Fibroblast of gingiva (primary cell): ENCODE results near the gene CORO2A.
A peak's percentile ranks its signal among the peaks of the same experiment; 100 is the strongest.
"Not testable (repeated sequence)": the region's sequence is repeated elsewhere in the genome, so short reads cannot be mapped to it uniquely, and the experiment has no call there.

Experiments
- DNase-seq: peaks from one replicate; pipeline ENCODE4 v3.0.0-alpha.2; 2011; ENCODE audit warnings: low read depth

Gene CORO2A

DNA sequence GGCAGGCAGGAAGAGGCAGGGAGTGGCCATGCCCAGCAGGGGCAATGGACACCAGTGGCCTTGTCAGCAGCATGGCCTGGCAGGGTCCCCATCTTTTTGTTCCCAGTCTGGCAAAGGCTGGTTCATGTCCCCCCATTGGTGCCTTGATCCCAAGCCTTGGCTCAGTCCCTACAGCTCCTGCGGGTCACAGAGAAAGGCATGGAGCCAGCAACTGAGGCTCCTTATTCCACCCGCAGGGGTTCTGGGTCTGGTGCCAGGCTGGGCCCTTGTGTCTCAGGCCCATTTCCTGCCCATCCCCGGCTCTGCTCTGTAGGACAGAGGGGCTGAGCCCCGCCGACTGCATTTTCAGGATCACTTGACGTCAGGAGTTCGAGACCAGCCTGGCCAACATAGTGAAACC lies 87.4 kb downstream of the CORO2A start:
- no peak for DNase-seq

DNA sequence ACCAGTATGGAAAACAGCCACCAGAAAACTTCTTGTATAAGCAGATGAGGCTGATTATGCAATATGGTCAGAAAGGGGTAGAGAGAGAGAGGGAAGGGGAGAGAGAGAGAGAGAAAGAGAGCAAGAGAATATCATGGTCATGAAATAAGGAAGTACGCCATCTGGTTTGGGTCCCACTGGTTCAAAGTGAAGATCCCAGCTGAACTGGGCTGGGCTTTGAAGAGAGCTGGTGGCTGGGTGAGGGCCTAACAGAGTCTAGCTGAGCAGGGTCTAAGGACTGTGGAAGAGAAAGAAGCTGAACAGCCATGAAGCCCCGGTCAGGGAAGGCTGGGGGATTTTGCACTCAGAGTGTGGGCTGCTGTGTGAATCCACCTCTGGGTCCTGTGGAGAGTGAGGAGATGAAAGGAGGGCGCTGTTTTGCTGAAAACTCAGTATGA lies 88.0 kb downstream of the CORO2A start:
- no peak for DNase-seq

DNA sequence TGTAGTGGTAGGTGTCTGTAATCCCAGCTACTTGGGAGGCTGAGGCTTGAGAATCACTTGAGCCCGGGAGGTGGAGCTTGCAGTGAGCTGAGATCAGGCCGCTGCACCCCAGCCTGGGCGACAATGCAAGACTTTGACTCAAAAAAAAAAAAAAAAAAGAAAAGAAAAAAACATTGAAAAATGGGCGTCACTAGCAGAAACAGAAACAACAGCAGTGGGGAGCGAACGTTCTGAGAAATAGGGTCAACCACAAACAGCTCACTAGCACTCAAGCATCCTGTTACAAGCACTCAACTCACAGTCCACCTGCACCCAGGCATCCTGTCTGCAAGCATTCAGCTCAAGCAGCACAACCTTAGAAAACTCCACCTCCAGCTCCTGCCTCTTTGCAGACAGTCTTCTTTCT lies 90.6 kb downstream of the CORO2A start:
- no peak for DNase-seq

DNA sequence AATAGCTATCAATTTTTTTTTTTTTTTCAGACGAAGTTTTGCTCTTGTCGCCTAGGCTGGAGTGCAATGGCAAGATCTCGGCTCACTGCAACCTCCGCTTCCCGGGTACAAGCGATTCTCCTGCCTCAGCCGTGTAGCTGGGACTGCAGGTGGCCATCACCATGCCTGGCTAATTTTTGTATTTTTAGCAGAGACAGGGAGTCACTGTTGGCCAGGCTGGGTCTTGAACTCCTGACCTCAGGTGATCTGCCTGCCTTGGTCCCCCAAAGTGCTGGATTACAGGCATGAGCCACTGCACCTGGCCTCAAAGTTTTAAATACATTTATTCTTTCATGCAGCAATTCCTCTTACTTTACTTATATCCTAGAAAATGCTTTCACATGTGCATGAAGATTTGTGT lies 91.0 kb downstream of the CORO2A start:
- DNase-seq = no peak

DNA sequence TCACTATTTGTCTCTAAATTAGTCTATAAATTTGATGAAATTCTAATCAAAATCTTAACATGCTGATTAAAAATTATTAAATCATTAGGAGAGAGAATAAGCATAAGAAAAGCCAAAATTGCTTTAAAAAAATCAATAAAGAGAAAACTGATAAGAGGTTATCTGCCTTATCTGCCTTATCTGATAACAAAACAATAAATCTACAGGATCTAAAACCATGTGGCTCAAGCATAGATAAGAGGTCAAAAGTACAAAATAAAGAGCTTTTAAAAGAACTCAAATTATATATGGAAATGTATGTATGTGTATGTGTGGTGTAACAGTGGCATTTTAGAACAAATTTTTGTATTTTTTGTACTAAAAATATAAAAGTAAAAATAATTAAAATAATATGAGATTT lies 92.0 kb downstream of the CORO2A start:
- no peak for DNase-seq

DNA sequence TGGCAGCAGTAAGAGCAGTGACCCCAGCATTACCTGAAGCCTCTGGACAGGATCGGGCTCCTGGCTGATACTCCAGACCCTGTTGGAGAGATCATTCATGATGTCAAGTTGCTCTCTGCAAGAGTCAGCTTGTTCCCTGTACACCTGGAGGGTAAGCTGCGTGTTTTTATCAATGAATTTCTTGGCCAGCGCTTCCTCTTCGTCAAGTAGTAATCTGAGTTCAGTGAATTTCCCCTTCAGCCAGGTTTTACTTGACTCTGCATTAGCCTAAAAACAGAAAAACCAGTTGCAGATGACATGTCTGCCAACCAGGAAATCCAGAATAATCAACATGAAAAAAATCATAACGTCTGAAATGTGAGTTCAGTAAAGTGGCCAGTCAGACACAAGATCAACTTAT lies 92.5 kb downstream of the CORO2A start:
- no peak for DNase-seq

DNA sequence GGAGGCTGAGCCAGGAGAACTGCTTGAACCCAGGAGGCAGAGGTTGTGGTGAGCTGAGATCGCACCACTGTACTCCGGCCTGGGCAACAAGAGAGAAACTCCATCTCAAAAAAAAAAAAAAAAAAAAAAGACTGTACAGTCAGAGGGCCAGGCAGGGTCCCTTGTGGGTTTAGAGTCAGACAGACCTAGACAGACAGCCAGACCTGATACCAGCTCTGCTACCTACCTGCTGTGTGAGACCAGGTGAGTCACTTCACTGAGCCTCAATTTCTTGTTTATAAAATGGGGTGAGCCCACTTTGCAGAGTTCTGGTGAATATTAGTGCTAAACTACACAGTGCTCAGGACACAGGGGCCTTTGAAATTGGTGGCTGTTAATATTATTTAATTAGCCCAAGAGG lies 93.1 kb downstream of the CORO2A start:
- DNase-seq = no peak

DNA sequence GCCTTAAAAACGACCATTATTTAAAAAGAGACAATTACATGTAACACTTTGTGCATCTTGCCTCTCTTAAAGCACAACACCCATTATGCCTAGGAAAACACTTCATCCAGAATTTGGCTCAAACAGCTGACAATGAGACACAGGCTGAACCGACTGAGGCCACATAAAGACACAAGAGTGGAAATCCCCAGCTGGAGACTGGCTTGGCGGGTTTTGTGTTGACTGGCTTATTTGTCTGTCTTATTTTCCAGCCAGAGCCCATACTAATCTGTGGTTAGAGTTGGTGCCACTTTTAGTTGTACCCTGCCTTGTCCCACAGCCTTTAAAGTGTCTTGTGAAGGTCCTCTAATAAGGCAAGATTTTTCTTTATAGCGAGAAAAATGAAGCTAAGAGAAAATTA lies 94.6 kb downstream of the CORO2A start:
- no peak for DNase-seq

DNA sequence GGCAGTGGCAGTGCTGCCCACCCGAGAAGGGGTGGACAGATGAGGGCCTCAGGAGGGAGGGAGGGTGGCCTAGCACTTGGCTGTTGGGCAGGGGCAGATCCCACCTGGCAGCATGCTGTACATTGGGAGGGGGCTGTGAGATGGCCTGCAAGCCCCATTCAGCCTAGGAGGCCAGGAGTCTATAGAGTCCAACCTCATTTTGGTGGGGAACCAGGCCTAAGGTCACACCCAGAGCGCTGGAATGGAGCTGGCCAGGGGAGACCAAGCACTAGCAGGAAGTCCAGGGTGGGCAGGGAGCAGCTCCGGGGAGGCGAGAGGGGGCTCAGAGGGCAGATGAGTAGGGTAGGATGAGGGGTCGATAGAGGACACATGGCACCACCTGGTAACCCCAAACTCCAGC lies 96.3 kb downstream of the CORO2A start:
- no peak for DNase-seq

DNA sequence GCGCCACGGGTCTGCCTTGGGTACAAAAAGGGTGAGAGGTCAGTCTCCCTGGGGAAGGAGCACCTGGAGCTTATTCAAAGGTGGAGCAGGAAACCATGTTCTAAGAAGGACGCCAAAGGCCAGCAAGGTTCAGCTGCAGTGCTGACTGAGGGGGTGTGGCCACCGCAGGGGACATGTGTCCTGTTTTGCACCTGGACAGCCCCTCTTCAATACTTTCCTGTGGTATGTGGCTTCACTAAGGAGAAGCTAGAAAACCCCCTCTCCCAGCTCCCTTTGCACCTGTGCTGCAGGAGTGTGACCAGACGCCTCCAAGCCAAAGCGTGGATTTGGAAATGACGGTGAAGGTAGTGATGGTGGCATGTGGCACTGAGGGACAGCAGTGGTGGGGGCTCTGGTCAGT lies 97.0 kb downstream of the CORO2A start:
- no peak for DNase-seq

DNA sequence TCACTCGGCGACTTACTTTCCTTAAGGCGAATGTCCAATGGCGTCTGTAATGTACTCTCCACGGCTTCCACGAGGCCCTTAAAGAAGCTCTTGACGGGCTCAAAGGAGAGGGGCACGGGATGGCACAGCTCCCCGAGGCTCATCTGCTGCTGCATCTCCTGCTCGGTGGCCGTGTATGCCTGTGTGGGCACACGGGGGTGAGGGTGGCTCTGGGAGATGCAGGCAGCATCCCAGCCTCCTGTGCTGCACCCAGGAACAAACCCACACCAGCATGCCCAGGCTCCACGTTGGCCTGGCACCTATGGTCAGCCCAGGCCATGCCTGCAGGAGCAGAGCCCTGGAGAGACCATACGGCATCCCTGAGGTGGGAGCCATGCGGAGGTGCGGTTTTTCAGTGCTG lies 97.6 kb downstream of the CORO2A start:
- no peak for DNase-seq

DNA sequence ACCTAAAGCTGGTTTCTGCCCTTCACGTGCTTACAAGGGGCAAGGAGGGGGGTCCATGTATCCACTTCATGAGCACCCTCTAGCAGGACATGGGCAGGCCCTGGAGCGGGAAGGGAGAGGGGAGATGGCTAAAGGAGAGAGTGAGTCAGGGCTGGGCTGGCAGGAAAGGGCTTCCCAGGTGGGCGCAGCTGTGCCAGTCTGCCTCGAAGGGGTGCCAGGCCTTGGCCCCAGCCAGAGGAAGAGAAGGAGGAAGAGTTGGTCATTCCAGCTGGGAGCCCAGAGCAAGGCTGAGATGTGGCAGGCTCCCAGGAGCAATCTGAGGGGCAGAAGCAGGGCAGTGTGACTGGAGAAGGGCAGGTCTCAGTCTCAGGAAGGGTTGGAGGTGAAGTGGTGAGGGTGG lies 98.1 kb downstream of the CORO2A start:
- no peak for DNase-seq

DNA sequence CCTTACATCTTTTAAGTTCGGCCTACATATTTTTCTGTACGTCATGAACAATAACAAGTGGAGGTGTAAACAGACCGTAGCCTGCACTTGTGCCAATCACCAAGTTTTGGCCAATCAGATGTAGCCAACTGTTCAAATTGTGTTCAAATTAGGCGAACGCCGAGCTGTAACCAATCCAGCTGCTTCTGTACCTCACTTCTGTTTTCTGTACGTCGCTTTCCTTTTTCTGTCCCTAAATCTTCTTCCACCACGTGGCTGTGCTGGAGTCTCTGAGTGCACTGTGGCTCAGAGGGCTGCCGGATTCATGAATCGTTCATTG lies 99.9 kb downstream of the CORO2A start:
- no peak for DNase-seq

DNA sequence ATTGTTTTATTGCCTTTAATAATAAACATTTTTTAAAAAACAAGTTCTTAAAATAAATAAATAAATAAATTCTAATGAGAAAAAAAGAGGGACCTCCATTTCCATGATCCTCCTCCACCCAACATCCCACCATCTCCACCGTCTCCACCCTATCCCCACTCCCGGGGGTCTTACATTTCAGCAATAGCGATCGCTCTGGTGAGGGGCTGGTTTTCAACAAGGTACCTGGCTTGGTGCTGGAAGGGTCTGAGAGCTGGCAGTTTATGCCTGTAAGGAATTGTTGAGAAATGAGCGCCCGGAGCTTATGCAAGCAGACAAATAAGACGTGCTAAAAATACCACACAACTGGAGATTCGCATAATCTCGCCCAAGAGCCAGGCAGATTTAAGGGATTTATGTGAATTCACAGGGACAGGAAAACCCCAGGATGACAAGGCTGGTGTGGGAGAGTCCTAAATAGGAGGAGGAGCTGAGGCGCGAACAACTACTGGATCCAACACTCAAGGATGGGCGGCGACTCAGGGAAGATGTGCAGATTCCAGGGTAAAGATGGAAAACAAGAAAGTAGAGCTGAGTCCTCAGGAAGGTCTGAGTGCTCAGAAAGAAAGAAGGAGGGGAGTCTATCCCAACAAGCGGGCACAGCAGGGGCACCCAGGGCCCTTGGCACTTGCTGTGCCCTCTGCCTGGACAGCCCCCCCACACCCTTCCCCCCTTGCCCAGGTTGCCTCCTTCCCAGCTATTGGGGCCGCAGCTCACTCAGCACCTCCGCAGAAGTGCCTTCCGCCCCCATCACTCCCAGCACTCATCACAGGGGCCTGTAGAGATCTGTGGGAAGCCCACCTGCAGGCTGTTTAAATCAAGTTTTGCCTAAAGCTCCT lies 100.5 kb downstream of the CORO2A start:
- DNase-seq = no peak

DNA sequence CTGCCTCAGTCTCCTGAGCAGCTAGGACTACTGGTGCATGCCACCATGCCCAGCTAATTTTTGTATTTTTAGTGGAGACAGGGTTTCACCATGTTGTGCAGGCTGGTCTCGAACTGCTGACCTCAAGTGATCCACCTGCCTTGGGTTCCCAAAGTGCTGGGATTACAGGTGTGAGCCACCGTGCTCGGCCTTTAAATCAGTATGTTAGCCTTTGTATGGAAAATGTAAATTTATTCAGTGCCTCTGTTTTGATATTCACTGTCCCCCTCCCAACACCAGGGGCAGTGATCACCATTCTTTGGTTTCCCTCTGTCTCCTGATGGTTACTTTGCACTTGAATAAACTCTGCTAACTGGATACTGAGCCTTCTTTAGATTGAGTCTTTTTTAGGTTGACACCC lies 101.8 kb downstream of the CORO2A start:
- not testable (repeated sequence) for DNase-seq

DNA sequence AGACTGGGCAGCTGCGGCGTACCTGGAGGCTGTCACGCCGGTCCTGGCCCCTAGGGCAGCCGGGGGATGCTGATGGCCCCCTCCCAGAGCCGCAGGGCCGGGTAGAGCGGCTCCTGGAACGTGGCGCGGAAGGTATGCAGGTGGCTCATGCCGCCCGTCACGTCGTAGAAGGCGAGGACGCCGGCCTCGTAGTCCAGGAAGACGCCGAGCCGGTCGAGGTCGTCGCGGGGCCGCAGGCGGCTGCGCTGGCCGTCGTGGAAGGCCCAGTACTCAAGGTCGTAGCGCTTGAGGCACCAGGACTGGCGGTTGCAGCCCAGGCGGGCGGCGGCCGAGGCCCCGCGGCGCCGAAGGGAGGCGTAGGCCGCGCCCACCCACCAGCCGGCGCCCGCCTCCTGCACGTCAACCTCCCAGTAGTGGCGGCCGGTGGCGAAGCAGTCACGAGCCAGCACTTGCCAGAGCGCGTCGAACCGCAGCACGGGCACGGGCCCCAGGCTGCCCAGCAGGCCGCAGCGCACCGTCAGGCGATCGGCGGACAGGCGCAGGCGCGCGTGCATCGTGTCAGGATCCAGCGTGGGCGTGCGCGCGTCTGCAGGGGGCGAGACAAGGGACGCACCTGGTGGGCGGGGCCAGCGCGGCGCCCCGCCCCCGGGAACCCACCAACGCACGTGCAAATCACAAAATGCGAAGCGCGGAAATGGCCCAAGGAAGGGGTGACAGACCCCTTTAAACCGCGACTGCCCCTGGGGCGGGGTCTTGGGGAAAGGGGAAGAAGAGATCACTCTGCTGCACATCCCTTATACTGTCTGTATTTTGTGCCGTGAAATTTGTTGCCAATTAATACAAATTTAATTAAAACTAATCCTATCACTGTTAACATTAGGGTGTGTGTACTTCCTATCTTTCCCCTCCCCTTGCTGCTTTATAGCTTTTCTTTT lies 104.8 kb downstream of the CORO2A start:
- peak; percentile 46 for DNase-seq

DNA sequence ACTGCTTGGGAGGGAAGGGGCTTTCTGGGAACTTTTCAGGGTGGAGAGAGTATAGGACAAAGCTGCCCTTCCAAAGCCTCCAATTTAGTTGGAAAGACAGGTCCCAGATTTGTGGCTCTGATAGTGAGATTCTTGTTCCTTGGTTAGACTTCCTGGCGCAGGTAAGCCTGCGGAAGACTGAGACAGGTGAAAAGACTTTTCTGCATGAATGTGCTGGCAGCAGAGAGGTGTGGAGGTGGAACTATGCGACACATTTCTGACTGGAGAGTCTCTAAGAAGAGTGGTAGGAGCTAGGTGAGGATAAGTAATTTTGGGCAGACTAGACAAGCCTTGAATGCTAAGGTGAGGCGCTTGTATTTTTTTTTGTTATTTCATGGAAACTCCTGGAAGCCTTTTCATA lies 106.0 kb downstream of the CORO2A start:
- DNase-seq = no peak

DNA sequence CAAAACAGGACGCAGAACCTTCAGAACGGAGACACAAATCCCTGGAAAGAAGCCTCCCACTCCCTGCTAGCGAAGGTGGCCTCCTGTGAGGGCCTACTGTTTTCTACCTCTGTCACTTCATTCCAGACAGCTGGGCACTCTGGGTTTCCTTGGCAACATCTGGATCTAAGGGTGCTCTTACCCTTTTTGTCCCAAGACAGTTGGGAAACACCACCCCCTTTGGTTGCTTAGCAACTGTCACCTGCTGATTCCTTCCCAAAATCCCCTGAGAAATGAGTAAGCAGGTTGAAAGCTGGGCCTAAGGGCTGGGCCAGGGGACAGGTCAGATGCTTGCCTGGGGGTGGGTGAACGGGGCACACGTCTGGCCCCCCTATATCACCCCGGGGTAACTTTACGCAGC lies 106.5 kb downstream of the CORO2A start:
- DNase-seq = peak; percentile 27

DNA sequence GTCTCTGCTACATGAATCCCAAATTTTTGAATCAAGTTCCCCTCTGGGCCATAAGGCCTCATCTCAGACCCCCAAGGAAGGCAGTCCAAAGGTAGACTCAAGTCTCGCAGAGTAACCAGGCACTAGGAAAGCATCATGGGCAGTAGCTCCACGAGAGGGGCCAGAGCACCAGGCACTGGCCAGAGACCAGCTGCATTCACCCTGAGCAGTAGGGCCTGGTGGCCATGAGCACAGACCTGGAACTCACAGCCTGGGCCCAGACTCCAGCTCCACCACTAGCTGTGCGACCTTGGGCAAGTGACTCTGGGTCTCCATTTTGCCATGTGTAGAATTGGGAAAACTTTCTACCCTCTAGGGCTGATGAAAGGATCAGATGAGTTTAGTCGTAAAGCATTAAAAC lies 107.4 kb downstream of the CORO2A start:
- no peak for DNase-seq

DNA sequence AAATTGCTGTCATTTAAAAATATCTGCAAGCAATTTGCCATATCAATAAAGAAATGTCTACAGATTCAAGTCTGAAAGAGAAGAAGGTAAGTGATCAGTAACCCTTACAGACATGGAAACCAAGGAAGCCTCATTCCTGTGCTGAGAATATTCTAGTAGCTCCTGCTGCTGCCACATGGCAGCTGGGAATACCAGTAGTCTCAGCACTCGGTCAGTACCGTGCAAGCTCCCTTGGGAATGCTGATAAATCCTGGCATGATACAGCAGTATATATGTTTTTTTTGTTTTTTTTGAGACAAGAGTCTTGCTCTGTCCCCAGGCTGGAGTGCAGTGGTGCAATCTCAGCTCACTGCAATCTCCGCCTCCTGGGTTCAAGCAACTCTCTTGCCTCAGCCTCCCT lies 108.0 kb downstream of the CORO2A start:
- no peak for DNase-seq

DNA sequence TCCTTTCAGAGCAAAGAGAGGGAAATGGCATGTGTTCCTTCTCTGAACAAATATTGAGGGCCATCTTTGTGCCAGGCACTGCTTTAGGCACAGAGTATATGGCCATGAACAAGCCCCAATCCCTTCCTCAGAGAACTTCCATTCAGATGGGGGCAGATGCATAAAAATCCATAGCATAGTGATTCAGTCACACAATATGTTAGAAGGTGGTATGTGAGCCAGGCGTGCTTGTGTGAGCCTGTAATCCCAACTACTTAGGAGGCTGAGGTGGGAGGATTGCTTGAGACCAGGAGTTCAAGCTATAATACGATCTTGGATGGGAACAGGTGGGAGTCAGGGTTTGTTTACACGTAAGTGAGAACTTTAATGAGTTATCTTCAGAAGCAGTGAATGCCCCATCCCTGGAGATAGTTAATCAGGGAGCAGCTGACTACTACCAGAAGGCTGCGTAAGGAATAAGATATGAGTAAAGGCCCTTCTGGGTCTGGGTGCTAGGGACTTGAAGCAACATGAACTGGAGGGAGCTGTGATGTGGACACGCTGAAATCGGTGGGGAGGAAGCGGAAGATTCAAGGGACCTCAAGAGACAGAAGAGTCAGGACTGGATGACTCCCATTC lies 108.8 kb downstream of the CORO2A start:
- no peak for DNase-seq

DNA sequence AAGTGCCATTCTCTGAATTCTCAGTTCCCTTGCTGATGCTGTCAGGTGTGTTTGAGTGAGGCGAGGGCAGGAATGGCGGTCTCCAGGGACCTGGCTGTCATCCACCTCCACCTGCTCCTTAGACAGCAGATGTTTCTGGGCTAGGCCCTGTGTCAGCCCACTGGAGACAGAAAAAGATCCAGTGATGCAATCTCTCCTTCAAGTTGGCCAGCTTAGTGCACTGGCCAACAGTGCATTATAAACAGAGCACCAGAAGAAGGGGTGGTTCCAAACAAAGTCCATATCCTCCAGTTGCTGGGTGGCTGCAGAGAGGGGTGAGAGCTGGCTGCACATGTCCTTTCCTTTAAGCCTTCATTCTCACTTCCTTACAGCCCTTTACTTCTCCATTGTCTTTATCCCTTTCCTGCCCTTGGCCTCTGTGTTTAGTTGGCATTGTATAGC lies 109.4 kb downstream of the CORO2A start:
- DNase-seq = peak; percentile 46
